CD4-positive, alpha-beta memory T cell (primary cell): ENCODE measurements around the gene CCDC54. TPM values are rescaled to one million over a fixed set of nuclear protein-coding genes. Genes with fewer than 3 reads are reported as not detected.

Experiments used
- CTCF ChIA-PET: fragments of 350-600 bp; sonication (Branson Sonifier 250); formaldehyde crosslinking; loops from one replicate; lab custom pipeline; 2021; ENCODE audit warnings: inconsistent platforms; ENCODE audit not compliant: partially characterized antibody; lab: Charles Lee
- POLR2A ChIA-PET: fragments of 350-600 bp; sonication (Branson Sonifier 250); formaldehyde crosslinking; loops from one replicate; lab custom pipeline; 2021; ENCODE audit not compliant: partially characterized antibody; lab: Charles Lee
- DNase-seq, 5 donors: peaks; one replicate each; pipeline versions ENCODE4 v3.0.0 to v3.0.0-alpha.2; 2020 to 2022; ENCODE audit warnings: mixed read lengths in 1 of 5
- H3K27ac ChIP-seq: one replicate; pipeline ENCODE4 v1.7.0; 2013; ENCODE audit warnings: low read depth, low read length
- H3K27me3 ChIP-seq: 2 replicates; pipeline ENCODE4 v1.7.0; 2013; ENCODE audit warnings: mild to moderate bottlenecking, low read length, moderate library complexity; ENCODE audit not compliant: insufficient read depth
- H3K36me3 ChIP-seq: 2 replicates; pipeline ENCODE4 v1.7.0; 2013; ENCODE audit warnings: mild to moderate bottlenecking, low read length, moderate library complexity; ENCODE audit not compliant: insufficient read depth
- H3K4me1 ChIP-seq: 2 replicates; pipeline ENCODE4 v1.7.0; 2013; ENCODE audit warnings: mild to moderate bottlenecking, low read length, moderate library complexity; ENCODE audit not compliant: insufficient read depth
- H3K4me3 ChIP-seq, 2 donors: one replicate each; pipeline ENCODE4 v1.7.0; 2013; ENCODE audit warnings: low read length in 2 of 2, mild to moderate bottlenecking in 1 of 2
- H3K9me3 ChIP-seq, 2 donors: one replicate each; pipeline ENCODE4 v1.7.0; 2013; ENCODE audit warnings: low read length in 2 of 2, control low read depth in 1 of 2; ENCODE audit not compliant: control insufficient read depth in 1 of 2
- H3K27ac Mint-ChIP-seq, 7 donors: one replicate each; pipeline ENCODE4 v1.8.0; 2020 to 2021; ENCODE audit warnings: mixed read lengths in 7 of 7, mild to moderate bottlenecking in 6 of 7, inconsistent platforms in 3 of 7, moderate library complexity in 3 of 7
- H3K27me3 Mint-ChIP-seq, 2 donors: one replicate each; pipeline ENCODE4 v1.8.0; 2020 to 2021; ENCODE audit warnings: mixed read lengths in 2 of 2
- H3K36me3 Mint-ChIP-seq, 2 donors: one replicate each; pipeline ENCODE4 v1.8.0; 2020 to 2021; ENCODE audit warnings: mixed read lengths in 2 of 2, inconsistent platforms in 1 of 2, mild to moderate bottlenecking in 1 of 2
- H3K4me1 Mint-ChIP-seq, 4 donors: one replicate each; pipeline ENCODE4 v1.8.0; 2020 to 2021; ENCODE audit warnings: mixed read lengths in 4 of 4, mild to moderate bottlenecking in 1 of 4
- H3K4me3 Mint-ChIP-seq, 8 donors: one replicate each; pipeline ENCODE4 v1.8.0; 2020 to 2021; ENCODE audit warnings: mixed read lengths in 8 of 8, mild to moderate bottlenecking in 7 of 8, moderate library complexity in 6 of 8, inconsistent platforms in 3 of 8
- H3K9me3 Mint-ChIP-seq, 8 donors: one replicate each; pipeline ENCODE4 v1.8.0; 2020 to 2021; ENCODE audit warnings: mixed read lengths in 8 of 8, mild to moderate bottlenecking in 5 of 8, inconsistent platforms in 3 of 8, moderate library complexity in 1 of 8
- intact Hi-C: fragments of 100-400 bp; cut with micrococcal nuclease; formaldehyde crosslinking; loops from one replicate; pipeline ENCODE4 v1.15.1; 2023
- polyA plus RNA-seq, 2 donors: library from polyadenylated mRNA; unstranded; fragments of 300-500 nt; fragmentation: Illumina TruSeq; gene quantifications; one replicate each; pipeline ENCODE4 v1.2.3, GENCODE V29; 2021
- total RNA-seq, 2 experiments: library from RNA; stranded (reverse); gene quantifications; one replicate each; pipeline ENCODE4 v1.2.3, GENCODE V29; 2021

CCDC54 gene
- total and polyA plus RNA-seq, 4 experiments from 2014 or later = 0.18 TPM; not detected in 3

GRCh38 chr3:107369791-107370190 is 7.4 kb upstream of the CCDC54 start:
- no peak for DNase-seq
- intact Hi-C loops = no loop called here
- no peaks in the 10 kb centered on the region for H3K4me1 ChIP-seq
- Mint-ChIP-seq H3K27ac (no peak overlapping the region), H3K9me3 (peaks cover 0 to 4% (median 0%) of the 10 kb centered on the region in 8 donors), H3K36me3 (no peaks in the 10 kb centered on the region), H3K27me3 (peaks cover 2 to 18% of the 10 kb centered on the region in 2 donors), H3K4me3 (no peak overlapping the region), H3K4me1 (peaks cover 0 to 6% (median under 1%) of the 10 kb centered on the region in 4 donors)
- H3K4me3 ChIP-seq = no peak overlapping the region
- H3K27ac ChIP-seq = no peak overlapping the region
- no peaks in the 10 kb centered on the region for H3K36me3 ChIP-seq
- POLR2A ChIA-PET = no interaction called here
- CTCF ChIA-PET = no interaction called here
- H3K9me3 ChIP-seq = no peaks in the 10 kb centered on the region
- H3K27me3 ChIP-seq = no peaks in the 10 kb centered on the region

GRCh38 chr3:107370907-107371306 is 6.3 kb upstream of the CCDC54 start:
- Histone ChIP-seq H3K9me3 (no peaks in the 10 kb centered on the region), H3K4me1 (no peaks in the 10 kb centered on the region), H3K27ac (no peak overlapping the region), H3K27me3 (peaks cover 3% of the 10 kb centered on the region), H3K36me3 (no peaks in the 10 kb centered on the region), H3K4me3 (no peak overlapping the region)
- Mint-ChIP-seq H3K27ac (no peak overlapping the region), H3K4me3 (no peak overlapping the region), H3K4me1 (peaks cover 0 to 6% (median under 1%) of the 10 kb centered on the region in 4 donors), H3K36me3 (no peaks in the 10 kb centered on the region), H3K9me3 (peaks cover 0 to 3% (median 0%) of the 10 kb centered on the region in 8 donors), H3K27me3 (peaks cover 4 to 14% of the 10 kb centered on the region in 2 donors)
- intact Hi-C loops = no loop called here
- ChIA-PET POLR2A (no interaction called here), CTCF (no interaction called here)
- no peak for DNase-seq

GRCh38 chr3:107372506-107372905 is 4.7 kb upstream of the CCDC54 start:
- Mint-ChIP-seq H3K27me3 (peaks cover 4 to 14% of the 10 kb centered on the region in 2 donors), H3K4me1 (no peaks in the 10 kb centered on the region)

DNA sequence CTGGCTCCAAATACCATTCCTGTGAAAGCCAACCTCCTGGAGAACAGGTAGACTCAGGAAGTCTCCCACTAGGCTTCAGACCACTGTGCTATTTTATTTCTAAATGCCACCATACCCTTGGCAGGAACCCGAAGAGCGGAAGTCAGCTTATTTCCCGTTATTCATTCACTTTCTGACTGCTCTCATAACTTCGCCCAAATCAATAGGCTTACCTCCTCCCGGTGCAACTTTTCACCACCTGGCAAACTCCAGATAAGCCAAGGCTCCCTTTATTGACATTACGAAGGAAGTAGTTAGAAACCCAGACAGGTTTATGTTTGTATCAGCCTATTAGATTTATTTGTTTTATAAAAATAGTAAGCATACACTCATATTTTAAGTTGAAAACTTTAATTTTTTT is 3.3 kb upstream of the CCDC54 start:
- Histone ChIP-seq H3K27me3 (peaks cover 4% of the 10 kb centered on the region), H3K4me3 (no peak overlapping the region), H3K27ac (no peak overlapping the region), H3K9me3 (no peaks in the 10 kb centered on the region), H3K36me3 (no peaks in the 10 kb centered on the region), H3K4me1 (no peaks in the 10 kb centered on the region)
- no peaks in the 10 kb centered on the region for H3K36me3 Mint-ChIP-seq
- no peaks in the 10 kb centered on the region for H3K4me1 Mint-ChIP-seq
- H3K27ac Mint-ChIP-seq = no peak overlapping the region
- ChIA-PET POLR2A (no interaction called here), CTCF (no interaction called here)
- H3K9me3 Mint-ChIP-seq = no peaks in the 10 kb centered on the region
- H3K27me3 Mint-ChIP-seq = peaks cover 3 to 12% of the 10 kb centered on the region in 2 donors
- no peak for DNase-seq
- intact Hi-C loops = no loop called here
- H3K4me3 Mint-ChIP-seq = no peak overlapping the region

More at GRCh38 chr3:107372506-107372905, 4.7 kb upstream of the CCDC54 start:
- Mint-ChIP-seq H3K36me3 (no peaks in the 10 kb centered on the region), H3K9me3 (no peaks in the 10 kb centered on the region), H3K27ac (no peak overlapping the region), H3K4me3 (no peak overlapping the region)
- H3K36me3 ChIP-seq = no peaks in the 10 kb centered on the region
- DNase-seq = no peak
- peaks cover 4% of the 10 kb centered on the region for H3K27me3 ChIP-seq
- H3K9me3 ChIP-seq = no peaks in the 10 kb centered on the region
- H3K4me3 ChIP-seq = no peak overlapping the region
- intact Hi-C loops = no loop called here
- POLR2A ChIA-PET = no interaction called here
- no peaks in the 10 kb centered on the region for H3K4me1 ChIP-seq
- CTCF ChIA-PET = no interaction called here
- no peak overlapping the region for H3K27ac ChIP-seq

DNA sequence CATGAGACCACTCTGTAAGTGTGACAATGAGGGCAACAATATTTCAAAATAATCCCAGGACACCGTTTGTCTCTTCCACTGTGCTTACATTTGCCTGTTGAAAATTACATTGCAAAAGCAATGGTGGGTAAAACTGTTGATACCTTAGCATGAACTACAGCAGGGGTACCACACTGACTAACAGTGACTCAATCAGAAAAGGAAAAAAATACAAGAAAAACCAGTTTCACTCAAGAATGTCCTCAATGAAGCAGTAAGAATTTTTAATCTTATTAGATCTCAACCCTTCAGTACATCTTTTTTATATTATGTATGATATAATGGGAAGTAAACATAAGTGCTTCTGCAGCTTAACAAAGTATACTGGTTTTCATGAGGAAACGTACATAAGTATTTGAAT is 1.6 kb upstream of the CCDC54 start:
- Mint-ChIP-seq H3K36me3 (no peaks in the 10 kb centered on the region), H3K27me3 (peaks cover 3 to 14% of the 10 kb centered on the region in 2 donors), H3K9me3 (no peaks in the 10 kb centered on the region), H3K4me1 (no peaks in the 10 kb centered on the region), H3K4me3 (no peak overlapping the region), H3K27ac (no peak overlapping the region)
- Histone ChIP-seq H3K27me3 (peaks cover 4% of the 10 kb centered on the region), H3K36me3 (no peaks in the 10 kb centered on the region), H3K27ac (no peak overlapping the region), H3K4me3 (no peak overlapping the region), H3K9me3 (no peaks in the 10 kb centered on the region), H3K4me1 (no peaks in the 10 kb centered on the region)
- ChIA-PET POLR2A (no interaction called here), CTCF (no interaction called here)
- no peak for DNase-seq
- intact Hi-C loops = no loop called here

DNA sequence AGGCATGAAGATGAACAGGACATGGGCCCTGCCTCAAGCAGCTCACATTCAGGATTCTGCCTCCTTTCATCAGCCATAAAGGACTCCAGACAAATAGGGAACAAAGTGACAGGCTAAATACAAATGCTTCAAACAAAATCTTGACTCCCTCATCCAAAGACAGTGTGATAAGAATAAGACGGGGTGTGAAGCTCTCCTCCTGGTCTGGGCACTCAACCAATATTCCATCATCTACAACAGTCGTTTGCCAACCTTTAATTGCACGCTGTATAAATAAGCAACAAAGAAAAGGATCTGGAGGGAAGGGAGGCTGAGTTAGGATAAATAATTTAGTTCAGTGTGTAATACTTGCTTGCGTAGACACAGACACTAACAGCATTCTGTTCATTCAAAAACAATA is 5.4 kb downstream of the CCDC54 start:
- no peak overlapping the region for H3K4me3 Mint-ChIP-seq
- no peak overlapping the region for H3K27ac Mint-ChIP-seq
- H3K36me3 Mint-ChIP-seq = no peaks in the 10 kb centered on the region
- no peaks in the 10 kb centered on the region for H3K4me1 Mint-ChIP-seq
- POLR2A ChIA-PET = no interaction called here
- no peak overlapping the region for H3K4me3 ChIP-seq
- H3K36me3 ChIP-seq = no peaks in the 10 kb centered on the region
- CTCF ChIA-PET = no interaction called here
- peaks cover 7 to 9% of the 10 kb centered on the region in 2 donors for H3K27me3 Mint-ChIP-seq
- H3K9me3 Mint-ChIP-seq = no peaks in the 10 kb centered on the region
- no peaks in the 10 kb centered on the region for H3K4me1 ChIP-seq
- intact Hi-C loops = no loop called here
- no peak overlapping the region for H3K27ac ChIP-seq
- no peak for DNase-seq
- no peaks in the 10 kb centered on the region for H3K27me3 ChIP-seq
- H3K9me3 ChIP-seq = no peaks in the 10 kb centered on the region

DNA sequence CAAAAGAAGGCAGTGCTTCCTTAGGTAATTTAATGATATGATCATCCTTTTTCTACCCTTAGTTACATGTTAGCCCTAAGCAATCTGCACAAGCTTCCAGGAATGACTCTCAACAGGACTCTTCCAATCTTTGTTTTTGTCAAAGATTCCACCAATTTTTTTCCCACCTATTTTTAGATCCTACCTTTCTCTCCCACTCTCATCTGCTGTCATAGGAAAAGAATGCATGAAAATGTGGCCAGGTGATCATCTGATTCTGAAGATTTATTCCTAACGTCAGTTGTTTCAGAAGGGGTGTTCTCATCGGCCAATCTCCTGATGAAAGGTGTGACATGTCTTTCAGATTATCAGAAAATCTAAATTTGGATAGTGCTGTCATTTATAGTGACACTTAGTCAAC is 7.2 kb downstream of the CCDC54 start:
- H3K9me3 ChIP-seq = no peaks in the 10 kb centered on the region
- ChIA-PET CTCF (no interaction called here), POLR2A (no interaction called here)
- H3K4me3 Mint-ChIP-seq = no peak overlapping the region
- intact Hi-C loops = no loop called here
- DNase-seq = no peak
- no peaks in the 10 kb centered on the region for H3K4me1 Mint-ChIP-seq
- H3K36me3 Mint-ChIP-seq = no peaks in the 10 kb centered on the region
- no peaks in the 10 kb centered on the region for H3K4me1 ChIP-seq
- no peak overlapping the region for H3K27ac Mint-ChIP-seq
- no peak overlapping the region for H3K27ac ChIP-seq
- H3K4me3 ChIP-seq = no peak overlapping the region
- peaks cover 7 to 9% of the 10 kb centered on the region in 2 donors for H3K27me3 Mint-ChIP-seq
- H3K9me3 Mint-ChIP-seq = no peaks in the 10 kb centered on the region
- H3K36me3 ChIP-seq = no peaks in the 10 kb centered on the region
- no peaks in the 10 kb centered on the region for H3K27me3 ChIP-seq

DNA sequence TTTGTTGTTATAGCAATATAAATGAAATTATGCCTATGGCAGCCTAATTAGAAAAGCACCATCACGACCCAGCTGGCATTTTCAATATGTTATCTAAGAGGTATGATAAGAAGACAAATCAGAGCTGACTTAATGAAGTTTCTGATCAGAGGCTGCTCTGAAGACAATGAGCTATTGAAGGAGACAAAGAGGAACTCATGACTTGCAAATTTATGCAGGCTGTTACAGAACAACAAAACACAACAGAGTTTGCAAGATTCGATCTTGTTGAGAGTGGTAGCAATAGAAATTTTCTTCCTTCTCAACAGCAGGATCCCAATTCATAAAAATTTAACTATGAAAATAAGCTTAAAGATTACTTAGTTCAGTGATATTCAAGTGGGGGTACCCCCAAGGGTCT is 7.7 kb downstream of the CCDC54 start:
- intact Hi-C loops = no loop called here
- no peak overlapping the region for H3K4me3 ChIP-seq
- H3K27ac Mint-ChIP-seq = no peak overlapping the region
- no peak for DNase-seq
- H3K27me3 Mint-ChIP-seq = peaks cover 7 to 9% of the 10 kb centered on the region in 2 donors
- H3K36me3 ChIP-seq = no peaks in the 10 kb centered on the region
- H3K9me3 ChIP-seq = no peaks in the 10 kb centered on the region
- no peaks in the 10 kb centered on the region for H3K4me1 ChIP-seq
- ChIA-PET POLR2A (no interaction called here), CTCF (no interaction called here)
- H3K4me1 Mint-ChIP-seq = no peaks in the 10 kb centered on the region
- H3K4me3 Mint-ChIP-seq = no peak overlapping the region
- H3K27ac ChIP-seq = no peak overlapping the region
- no peaks in the 10 kb centered on the region for H3K9me3 Mint-ChIP-seq
- no peaks in the 10 kb centered on the region for H3K36me3 Mint-ChIP-seq
- H3K27me3 ChIP-seq = no peaks in the 10 kb centered on the region
